Muscle of leg (tissue), 11 donors: Measurements from ENCODE around the gene EFNA1. TPM values are rescaled to one million over a fixed set of nuclear protein-coding genes. Genes with fewer than 3 reads are reported as not detected.

Experiments
- DNase-seq: peaks from one replicate; pipeline ENCODE4 v3.0.0; 2013
- H3K27ac ChIP-seq: one replicate; pipeline ENCODE4 v1.5.1; 2013; ENCODE audit warnings: mild to moderate bottlenecking, low read length, control low read depth
- H3K27me3 ChIP-seq: one replicate; pipeline ENCODE4 v1.6.1; 2013; ENCODE audit warnings: low read length; ENCODE audit not compliant: control insufficient read depth, insufficient read depth
- H3K36me3 ChIP-seq: one replicate; pipeline ENCODE4 v1.6.1; 2013; ENCODE audit warnings: low read length; ENCODE audit not compliant: control insufficient read depth, insufficient read depth
- H3K4me1 ChIP-seq: one replicate; pipeline ENCODE4 v1.6.1; 2013; ENCODE audit warnings: low read length; ENCODE audit not compliant: control insufficient read depth, insufficient read depth
- H3K4me3 ChIP-seq: one replicate; pipeline ENCODE4 v1.5.1; 2013; ENCODE audit warnings: low read length, control low read depth
- H3K9me3 ChIP-seq: replicated peaks from 2 replicates; pipeline ENCODE4 v1.6.1; 2013; ENCODE audit warnings: low read depth, low read length; ENCODE audit not compliant: control insufficient read depth
- WGBS: methylation state at CpG from one replicate; pipeline ENCODE4 v1.1.5; 2013; ENCODE audit warnings: missing lambda C conversion rate; ENCODE audit not compliant: insufficient coverage; 5-methylcytosine and 5-hydroxymethylcytosine counted together
- polyA plus RNA-seq, 8 donors: library from polyadenylated mRNA; unstranded; fragments of 120-200 nt; gene quantifications; one replicate each; pipeline versions ENCODE4 v1.2.1 to v1.2.3, GENCODE V29; 2013; ENCODE audit warnings: inconsistent platforms in 1 of 8, low replicate concordance in 1 of 8; ENCODE audit not compliant: insufficient read length in 8 of 8, insufficient read depth in 1 of 8
- total RNA-seq: library from RNA; stranded (reverse); fragments of 120-200 nt; gene quantifications from one replicate; pipeline ENCODE4 v1.2.4, GENCODE V29; 2013

EFNA1 gene
- total and polyA plus RNA-seq, 9 donors, result 15.3 to 37.5 (median 24.3) TPM

GRCh38 chr1:155122308-155122707 is 5.4 kb upstream of the EFNA1 start:
- no peak overlapping the region for H3K4me3 ChIP-seq
- H3K27ac ChIP-seq, result no peak overlapping the region
- 80% methylated on average over 1 of the region's 2 CpGs for WGBS
- peaks cover 58% of the 10 kb centered on the region for H3K27me3 ChIP-seq
- H3K36me3 ChIP-seq, result no peaks in the 10 kb centered on the region
- DNase-seq, result no peak
- H3K9me3 ChIP-seq, result no peaks in the 10 kb centered on the region
- H3K4me1 ChIP-seq, result peaks cover 17% of the 10 kb centered on the region

- Histone ChIP-seq H3K4me1 (peaks cover 28% of the 10 kb centered on the region), H3K27me3 (peaks cover 63% of the 10 kb centered on the region), H3K27ac (no peak overlapping the region), H3K9me3 (no peaks in the 10 kb centered on the region), H3K36me3 (no peaks in the 10 kb centered on the region), H3K4me3 (no peak overlapping the region)
- no peak for DNase-seq
- 50% methylated on average over 1 of the region's 4 CpGs for WGBS
Observed at GRCh38 chr1:155123801-155124200, 3.9 kb upstream of the EFNA1 start.

DNA sequence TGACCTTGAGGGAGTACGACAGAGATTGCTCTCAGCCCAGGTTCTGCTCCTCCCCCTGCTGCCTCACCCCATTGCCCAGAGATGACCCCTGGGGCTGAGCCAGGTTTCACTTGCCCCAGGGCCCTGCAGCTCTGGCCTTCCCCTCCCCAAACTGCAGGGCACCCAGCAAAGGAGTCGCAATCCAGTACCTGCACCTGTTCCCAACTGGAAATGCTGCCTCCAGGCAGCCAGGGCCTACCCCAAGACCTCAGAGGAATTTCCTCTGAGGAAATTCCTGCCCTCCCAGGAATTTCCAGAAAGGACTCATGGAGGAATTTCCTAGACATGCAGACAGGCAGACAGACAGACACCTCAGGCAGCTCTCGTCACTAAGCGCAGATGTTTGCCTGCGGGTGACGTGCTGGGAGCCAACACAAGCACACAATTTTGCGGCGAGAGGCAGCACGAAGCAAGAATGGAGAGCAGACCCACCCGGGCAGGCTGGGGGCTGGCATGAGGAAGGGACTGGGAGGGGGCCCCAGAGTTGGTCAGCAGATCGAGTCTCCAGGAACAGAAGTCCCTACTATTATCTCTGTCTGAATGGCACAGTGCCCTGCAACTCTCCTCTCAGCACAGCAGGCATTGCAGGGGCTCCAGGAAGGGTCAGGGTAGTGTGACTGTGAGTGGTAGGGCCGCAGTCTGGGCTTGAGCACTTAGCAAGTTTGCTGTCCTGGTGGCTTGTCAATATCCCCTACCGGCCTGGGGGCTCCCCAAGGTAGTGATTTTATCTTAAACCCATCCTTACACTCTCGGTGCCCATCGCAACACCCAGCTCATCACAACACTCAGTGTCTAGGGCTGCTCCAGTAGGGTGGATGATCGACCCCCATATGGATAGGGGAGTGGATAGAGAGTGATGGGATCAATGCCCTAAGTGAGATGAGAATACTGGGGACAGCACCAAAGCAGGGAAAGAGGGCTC is 2.9 kb upstream of the EFNA1 start:
- peaks cover 65% of the 10 kb centered on the region for H3K27me3 ChIP-seq
- H3K4me1 ChIP-seq, result peaks cover 38% of the 10 kb centered on the region
- H3K9me3 ChIP-seq, result no peaks in the 10 kb centered on the region
- DNase-seq, result no peak
- 54% methylated on average over 9 of the region's 16 CpGs for WGBS
- no peak overlapping the region for H3K4me3 ChIP-seq
- no peak overlapping the region for H3K27ac ChIP-seq
- no peaks in the 10 kb centered on the region for H3K36me3 ChIP-seq

GRCh38 chr1:155125511-155125945 is 2.1 kb upstream of the EFNA1 start:
- no peak for DNase-seq
- H3K4me3 ChIP-seq, result no peak overlapping the region

GRCh38 chr1:155125946-155126555 is 1.6 kb upstream of the EFNA1 start:
- peak; percentile 70 for DNase-seq
- peaks cover 42% of the 10 kb centered on the region for H3K4me1 ChIP-seq

More at GRCh38 chr1:155125511-155125945, 2.1 kb upstream of the EFNA1 start:
- H3K4me1 ChIP-seq, result peaks cover 42% of the 10 kb centered on the region
- WGBS, result 25% methylated on average over 10 of the region's 11 CpGs
- H3K27me3 ChIP-seq, result peaks cover 66% of the 10 kb centered on the region
- no peaks in the 10 kb centered on the region for H3K9me3 ChIP-seq
- no peaks in the 10 kb centered on the region for H3K36me3 ChIP-seq
- no peak overlapping the region for H3K27ac ChIP-seq

GRCh38 chr1:155126556-155127104 is 1.0 kb upstream of the EFNA1 start:
- Histone ChIP-seq H3K27me3 (peaks cover 61% of the 10 kb centered on the region), H3K27ac (peak overlapping the region; percentile 37), H3K36me3 (peaks cover 3% of the 10 kb centered on the region), H3K4me3 (peak overlapping the region; percentile 50), H3K4me1 (peaks cover 42% of the 10 kb centered on the region), H3K9me3 (no peaks in the 10 kb centered on the region)
- under 1% methylated on average over 31 of the region's 32 CpGs for WGBS
- peak; percentile 45 for DNase-seq

More at GRCh38 chr1:155125946-155126555, 1.6 kb upstream of the EFNA1 start:
- Histone ChIP-seq H3K27ac (no peak overlapping the region), H3K9me3 (no peaks in the 10 kb centered on the region), H3K4me3 (peak overlapping the region; percentile 50), H3K36me3 (no peaks in the 10 kb centered on the region), H3K27me3 (peaks cover 63% of the 10 kb centered on the region)
- WGBS, result 7% methylated on average over 48 of the region's 53 CpGs

DNA sequence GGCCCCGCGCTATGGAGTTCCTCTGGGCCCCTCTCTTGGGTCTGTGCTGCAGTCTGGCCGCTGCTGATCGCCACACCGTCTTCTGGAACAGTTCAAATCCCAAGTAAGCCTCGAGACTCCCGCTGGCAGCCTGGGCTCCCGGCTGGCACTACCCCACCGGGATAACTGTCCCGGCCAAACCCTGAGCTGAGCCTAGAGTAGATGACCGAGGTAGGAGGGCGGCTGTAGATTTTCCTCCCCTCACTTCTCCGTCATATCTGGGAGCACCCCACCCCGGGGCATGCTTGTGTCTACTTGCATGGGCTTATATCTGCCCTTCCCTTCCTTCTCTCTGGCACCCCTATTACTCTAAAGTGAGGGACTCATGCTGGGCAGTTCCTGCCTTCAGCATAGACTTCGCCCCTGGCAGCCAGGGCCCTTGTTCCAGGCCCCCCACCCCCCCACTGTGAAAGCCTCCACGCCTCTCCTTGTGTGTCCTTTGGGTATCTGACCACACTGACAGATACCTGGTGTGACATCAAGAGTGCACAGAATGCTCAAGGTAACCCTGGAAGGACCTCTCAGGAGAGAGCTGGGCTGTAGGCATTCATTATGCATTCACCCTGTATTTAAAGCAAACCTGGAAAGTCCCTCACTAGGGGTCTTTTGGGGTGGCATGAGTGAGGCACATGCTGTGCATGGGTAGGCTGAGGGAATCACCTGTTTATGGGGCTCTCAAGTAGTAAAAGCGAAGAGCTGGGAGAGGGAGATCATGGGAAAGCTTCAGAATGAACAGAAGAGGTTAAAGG is 485 bp downstream of the EFNA1 start:
- Histone ChIP-seq H3K9me3 (no peaks in the 10 kb centered on the region), H3K4me1 (peaks cover 42% of the 10 kb centered on the region), H3K27me3 (peaks cover 62% of the 10 kb centered on the region), H3K36me3 (peaks cover 9% of the 10 kb centered on the region), H3K27ac (peak overlapping the region; percentile 47), H3K4me3 (peak overlapping the region; percentile 50)
- 4% methylated on average over 12 of the region's 17 CpGs for WGBS
- DNase-seq, result no peak

- Histone ChIP-seq H3K36me3 (peaks cover 16% of the 10 kb centered on the region), H3K27ac (peak overlapping the region; percentile 25), H3K4me1 (peaks cover 43% of the 10 kb centered on the region), H3K27me3 (peaks cover 62% of the 10 kb centered on the region), H3K4me3 (peak overlapping the region; percentile 50), H3K9me3 (no peaks in the 10 kb centered on the region)
- peak; percentile 43 for DNase-seq
- WGBS, result 7% methylated on average over 3 of the region's 14 CpGs
Observed at GRCh38 chr1:155128755-155129473, 1.2 kb downstream of the EFNA1 start.

- WGBS, result 9% methylated on average over 4 of the region's 6 CpGs
Observed at GRCh38 chr1:155130272-155131006, 2.8 kb downstream of the EFNA1 start.

More at GRCh38 chr1:155130272-155131006, 2.8 kb downstream of the EFNA1 start:
- peaks cover 50% of the 10 kb centered on the region for H3K27me3 ChIP-seq
- no peaks in the 10 kb centered on the region for H3K9me3 ChIP-seq
- H3K4me1 ChIP-seq, result peaks cover 59% of the 10 kb centered on the region
- H3K4me3 ChIP-seq, result peak overlapping the region; percentile 50
- no peak for DNase-seq
- H3K27ac ChIP-seq, result peak overlapping the region; percentile 17
- H3K36me3 ChIP-seq, result peaks cover 17% of the 10 kb centered on the region
